ENCODE measurements around the gene PCYT2. TPM values are rescaled to one million over a fixed set of nuclear protein-coding genes. Genes with fewer than 3 reads are reported as not detected.

Gene PCYT2
- total and polyA plus RNA-seq, 9 of the 15 experiments (the other 6 are each of a cell fraction or from before 2014, with no cell fraction given), result 0.92 to 134 (median 82.5) TPM

DNA sequence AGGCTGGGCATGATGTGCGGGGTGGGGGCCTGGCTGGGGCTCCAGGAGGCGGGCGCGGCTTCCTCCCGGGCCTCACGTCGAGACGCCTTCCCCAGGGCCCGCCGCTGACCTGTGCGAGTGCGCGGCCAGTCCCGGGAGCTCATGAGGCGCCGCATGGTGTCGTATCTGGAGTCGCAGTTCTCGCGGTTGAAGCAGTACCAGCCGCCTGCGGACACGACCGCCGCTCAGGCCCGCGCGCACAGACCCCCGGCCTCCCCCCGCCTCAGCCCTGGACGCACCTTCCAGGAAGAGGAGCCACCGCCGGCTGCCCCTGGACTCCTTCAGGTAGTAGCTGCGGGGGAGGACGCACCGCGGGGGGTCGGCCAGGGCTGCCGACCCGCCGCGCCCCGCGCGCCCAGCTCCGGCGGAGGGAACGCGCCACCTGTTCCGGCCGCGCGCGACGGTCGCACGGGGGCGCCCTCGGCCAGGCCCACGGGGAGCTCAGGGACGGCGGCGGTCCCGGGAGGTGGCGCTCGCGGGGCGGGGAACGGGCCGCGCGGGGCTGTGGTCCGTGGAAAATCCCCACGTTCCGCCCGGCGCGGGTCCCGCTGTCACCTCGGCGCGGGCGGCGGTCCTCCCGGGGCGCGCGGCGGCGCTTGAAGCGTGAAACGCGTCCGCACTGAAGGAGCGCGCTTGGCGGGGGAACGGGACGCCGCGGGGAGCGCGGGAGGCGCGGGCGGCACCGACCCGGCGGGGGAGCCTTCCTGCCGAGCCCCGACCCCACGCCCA, 48.3 kb upstream of the PCYT2 start (continued):
- TF ChIP-seq GTF3C2 (IDR thresholded peaks at IDR 0.05; ENCODE audit: borderline replicate concordance, extremely low read depth, insufficient read length) (no peak), ZNF699 (CRISPR knock-in tag; IDR thresholded peaks at IDR 0.05; ENCODE audit: insufficient replicate concordance) (no peak), PRPF4 (IDR thresholded peaks at IDR 0.05; ENCODE audit: insufficient read depth, low read depth, low read length, poor library complexity, severe bottlenecking) (peak; percentile 1), ZNF584 (CRISPR knock-in tag; IDR thresholded peaks at IDR 0.05; ENCODE audit: low read depth) (peak; percentile 38; the same call in 1 of the 2 replicates), ZNF445 (CRISPR knock-in tag; IDR thresholded peaks at IDR 0.05; ENCODE audit: low read depth) (no peak), IRF2 (CRISPR knock-in tag; IDR thresholded peaks at IDR 0.05) (0 out of 2 replicates have a peak, but pooled peaks have one; percentile 12), ZSCAN29 (IDR thresholded peaks at IDR 0.05) (no peak), HNRNPUL1 (IDR thresholded peaks at IDR 0.05; ENCODE audit: low read length) (no peak), CHD1 (IDR thresholded peaks at IDR 0.05; ENCODE audit: low read length) (no peak), ZNF717 (CRISPR knock-in tag; IDR thresholded peaks at IDR 0.05) (no peak), RBM39 (optimal IDR thresholded peaks at IDR 0.05; ENCODE audit: low read depth, low read length) (no peak), TBP (optimal IDR thresholded peaks at IDR 0.05; ENCODE audit: low read depth, low read length) (peak; percentile 27), ZFP30 (CRISPR knock-in tag; IDR thresholded peaks at IDR 0.05; ENCODE audit: borderline replicate concordance) (no peak), MTA3 (IDR thresholded peaks at IDR 0.05; ENCODE audit: borderline replicate concordance) (peak; percentile 88), MXI1 (IDR thresholded peaks at IDR 0.05; ENCODE audit: low read depth, low read length) (no peak), MIER1 (IDR thresholded peaks at IDR 0.05; ENCODE audit: low read depth) (no peak)
- TF ChIP-seq, protein P1, sequence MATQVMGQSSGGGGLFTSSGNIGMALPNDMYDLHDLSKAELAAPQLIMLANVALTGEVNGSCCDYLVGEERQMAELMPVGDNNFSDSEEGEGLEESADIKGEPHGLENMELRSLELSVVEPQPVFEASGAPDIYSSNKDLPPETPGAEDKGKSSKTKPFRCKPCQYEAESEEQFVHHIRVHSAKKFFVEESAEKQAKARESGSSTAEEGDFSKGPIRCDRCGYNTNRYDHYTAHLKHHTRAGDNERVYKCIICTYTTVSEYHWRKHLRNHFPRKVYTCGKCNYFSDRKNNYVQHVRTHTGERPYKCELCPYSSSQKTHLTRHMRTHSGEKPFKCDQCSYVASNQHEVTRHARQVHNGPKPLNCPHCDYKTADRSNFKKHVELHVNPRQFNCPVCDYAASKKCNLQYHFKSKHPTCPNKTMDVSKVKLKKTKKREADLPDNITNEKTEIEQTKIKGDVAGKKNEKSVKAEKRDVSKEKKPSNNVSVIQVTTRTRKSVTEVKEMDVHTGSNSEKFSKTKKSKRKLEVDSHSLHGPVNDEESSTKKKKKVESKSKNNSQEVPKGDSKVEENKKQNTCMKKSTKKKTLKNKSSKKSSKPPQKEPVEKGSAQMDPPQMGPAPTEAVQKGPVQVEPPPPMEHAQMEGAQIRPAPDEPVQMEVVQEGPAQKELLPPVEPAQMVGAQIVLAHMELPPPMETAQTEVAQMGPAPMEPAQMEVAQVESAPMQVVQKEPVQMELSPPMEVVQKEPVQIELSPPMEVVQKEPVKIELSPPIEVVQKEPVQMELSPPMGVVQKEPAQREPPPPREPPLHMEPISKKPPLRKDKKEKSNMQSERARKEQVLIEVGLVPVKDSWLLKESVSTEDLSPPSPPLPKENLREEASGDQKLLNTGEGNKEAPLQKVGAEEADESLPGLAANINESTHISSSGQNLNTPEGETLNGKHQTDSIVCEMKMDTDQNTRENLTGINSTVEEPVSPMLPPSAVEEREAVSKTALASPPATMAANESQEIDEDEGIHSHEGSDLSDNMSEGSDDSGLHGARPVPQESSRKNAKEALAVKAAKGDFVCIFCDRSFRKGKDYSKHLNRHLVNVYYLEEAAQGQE (IDR thresholded peaks at IDR 0.05; ENCODE audit: borderline replicate concordance), result peak; percentile 84
- TF ChIP-seq, protein P1 (CRISPR knock-in tag; IDR thresholded peaks at IDR 0.05; ENCODE audit: low read depth), result no peak
